ENCODE measurements around the gene RBMXL3.
"Not testable (repeated sequence)": the region's sequence is repeated elsewhere in the genome, so short reads cannot be mapped to it uniquely, and the experiment has no call there.

RBMXL3 gene

GRCh38 chrX:115189110-115189509, at the start of gene RBMXL3:
TSS of gene RBMXL3 (plus strand) at chrX:115189410. CDS start at chrX:115189442, 32 bp downstream.
- no peak for DNase-seq (ENCODE audit: low read depth)

GRCh38 chrX:115142057-115142456, 47.2 kb upstream of the RBMXL3 start:
- no peak for DNase-seq (ENCODE audit: low read depth)

- DNase-seq (ENCODE audit: low read depth) = peak; percentile 17
These were observed 42.0 kb upstream of the RBMXL3 start for GRCh38 chrX:115147220-115147619.

- DNase-seq (ENCODE audit: low read depth) = no peak
These were observed 16.0 kb upstream of the RBMXL3 start for GRCh38 chrX:115173181-115173580.

DNA sequence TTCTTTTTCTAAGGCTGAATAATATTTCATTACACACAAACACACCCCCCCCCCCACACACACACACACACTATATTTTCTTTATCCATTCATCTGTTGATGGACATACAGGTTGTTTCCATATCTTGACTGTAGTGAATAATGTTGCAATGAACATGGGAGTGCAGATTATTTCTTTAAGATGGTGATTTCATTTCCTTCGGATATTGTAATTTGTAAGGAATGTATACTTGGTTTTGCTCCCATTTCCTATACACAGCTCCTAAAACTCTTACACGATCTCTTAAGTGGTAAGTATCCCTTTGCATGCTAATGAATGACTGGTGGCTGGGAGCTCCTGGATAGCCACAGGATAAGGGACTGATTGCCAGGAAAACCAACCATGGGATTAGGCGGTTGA, 14.7 kb upstream of the RBMXL3 start:
- no peak for DNase-seq (ENCODE audit: low read depth)

DNA sequence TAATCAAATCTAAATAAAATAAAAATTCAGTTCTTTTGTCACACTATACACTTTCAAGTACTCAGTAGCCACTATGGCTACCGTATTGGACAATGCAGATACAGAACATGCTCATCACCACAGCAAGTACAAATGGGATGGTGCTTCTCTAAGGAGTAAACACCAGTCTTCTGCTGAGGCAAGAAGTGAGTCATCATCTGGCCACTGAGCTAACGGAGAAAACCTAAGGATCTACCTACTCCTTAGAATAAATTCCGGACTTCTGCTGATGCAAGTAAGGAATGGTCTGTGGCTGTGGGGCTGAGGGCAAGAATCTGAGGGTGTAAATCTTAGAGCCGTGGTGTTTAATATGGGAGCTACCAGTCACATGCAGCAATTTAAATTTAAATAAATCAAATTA, 11.3 kb upstream of the RBMXL3 start:
- no peak for DNase-seq (ENCODE audit: low read depth)

DNA sequence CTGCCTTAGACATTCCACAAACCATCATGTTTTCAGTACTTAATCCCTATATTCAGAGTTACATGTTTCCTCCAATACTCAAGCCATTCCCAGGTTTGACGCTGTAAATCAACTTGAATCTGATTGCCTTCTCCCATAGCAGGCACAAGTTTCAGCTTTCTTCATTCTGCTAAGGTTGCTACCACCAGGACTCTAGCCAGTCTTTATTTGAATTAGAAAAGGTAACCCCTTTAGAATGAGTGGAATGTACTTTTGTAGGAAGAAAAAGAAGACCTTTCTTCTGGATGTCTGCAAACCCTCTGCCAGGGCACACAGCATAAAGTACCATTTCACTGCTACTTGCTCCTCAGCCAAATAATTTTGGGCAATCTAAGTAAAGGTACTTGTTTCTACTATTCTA, 10.7 kb upstream of the RBMXL3 start:
- no peak for DNase-seq (ENCODE audit: low read depth)

DNA sequence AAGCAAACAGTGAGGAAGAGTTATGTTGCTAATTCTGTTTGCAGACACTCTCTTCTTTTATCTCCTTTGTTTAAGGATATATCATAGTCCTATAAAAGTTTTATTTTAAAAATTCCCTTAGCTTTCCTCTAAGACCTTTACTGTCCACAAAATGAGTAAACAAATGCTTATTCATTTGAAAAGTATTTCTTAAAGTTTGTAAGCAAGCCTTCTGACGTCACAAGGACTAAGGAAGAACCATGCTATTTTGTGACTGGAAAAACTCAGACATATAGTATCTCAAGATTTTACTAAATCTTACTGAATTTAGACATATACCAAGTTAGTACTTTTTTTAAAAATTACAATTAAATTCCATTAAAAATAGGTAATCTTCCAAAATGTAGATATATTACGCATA, 5.2 kb upstream of the RBMXL3 start:
- DNase-seq (ENCODE audit: low read depth) = no peak

- DNase-seq (ENCODE audit: low read depth) = no peak
These were observed 731 bp downstream of the RBMXL3 start for GRCh38 chrX:115189646-115190635.

- no peak for DNase-seq (ENCODE audit: low read depth)
These were observed 1.7 kb downstream of the RBMXL3 start for GRCh38 chrX:115190636-115191489.

DNA sequence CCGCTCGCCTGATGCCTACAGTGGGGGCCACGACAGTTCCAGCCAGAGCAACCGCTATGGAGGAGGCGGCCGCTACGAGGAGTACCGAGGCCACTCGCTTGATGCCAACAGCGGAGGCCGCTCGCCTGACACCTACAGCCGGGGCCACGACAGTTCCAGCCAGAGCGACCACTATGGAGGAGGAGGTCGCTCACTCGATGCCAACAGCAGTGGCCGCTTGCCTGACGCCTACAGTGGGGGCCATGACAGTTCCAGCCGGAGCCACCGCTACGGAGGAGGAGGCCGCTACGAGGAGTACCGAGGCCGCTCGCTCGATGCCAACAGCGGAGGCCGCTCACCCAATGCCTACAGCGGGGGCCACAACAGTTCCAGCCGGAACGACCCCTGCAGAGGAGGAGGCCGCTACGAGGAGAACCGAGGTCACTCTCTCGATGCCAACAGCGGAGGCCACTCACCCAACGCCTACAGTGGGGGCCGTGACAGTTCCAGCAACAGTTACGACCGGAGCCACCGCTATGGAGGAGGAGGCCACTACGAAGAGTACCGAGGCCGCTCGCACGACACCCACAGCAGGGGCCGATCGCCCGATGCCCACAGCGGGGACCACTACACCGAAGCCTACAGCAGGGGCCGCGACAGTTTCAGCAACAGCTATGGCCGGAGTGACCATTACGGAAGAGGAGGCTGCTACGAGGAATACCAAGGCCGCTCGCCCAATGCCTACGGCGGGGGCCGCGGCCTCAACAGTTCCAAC, 2.5 kb downstream of the RBMXL3 start:
- no peak for DNase-seq (ENCODE audit: low read depth)

DNA sequence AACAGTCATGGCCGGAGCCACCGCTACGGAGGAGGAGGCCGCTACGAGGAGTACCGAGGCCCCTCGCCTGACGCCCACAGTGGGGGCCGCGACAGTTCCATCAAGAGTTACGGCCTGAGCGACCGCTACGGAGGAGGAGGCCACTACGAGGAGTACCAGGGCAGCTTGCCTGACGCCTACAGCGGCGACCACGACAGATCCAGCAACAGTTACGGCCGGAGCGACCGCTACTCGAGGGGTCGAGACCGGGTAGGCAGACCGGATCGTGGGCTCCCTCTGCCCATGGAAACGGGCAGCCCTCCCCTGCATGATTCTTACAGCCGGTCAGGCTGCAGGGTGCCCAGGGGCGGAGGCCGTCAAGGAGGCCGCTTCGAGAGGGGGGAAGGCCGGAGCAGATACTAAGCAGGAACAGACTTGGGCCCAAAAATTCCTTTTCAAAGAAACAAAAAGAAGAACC, 3.1 kb downstream of the RBMXL3 start:
- no peak for DNase-seq (ENCODE audit: low read depth)

- DNase-seq (ENCODE audit: low read depth) = no peak
These were observed 14.8 kb downstream of the RBMXL3 start for GRCh38 chrX:115204040-115204439.

DNA sequence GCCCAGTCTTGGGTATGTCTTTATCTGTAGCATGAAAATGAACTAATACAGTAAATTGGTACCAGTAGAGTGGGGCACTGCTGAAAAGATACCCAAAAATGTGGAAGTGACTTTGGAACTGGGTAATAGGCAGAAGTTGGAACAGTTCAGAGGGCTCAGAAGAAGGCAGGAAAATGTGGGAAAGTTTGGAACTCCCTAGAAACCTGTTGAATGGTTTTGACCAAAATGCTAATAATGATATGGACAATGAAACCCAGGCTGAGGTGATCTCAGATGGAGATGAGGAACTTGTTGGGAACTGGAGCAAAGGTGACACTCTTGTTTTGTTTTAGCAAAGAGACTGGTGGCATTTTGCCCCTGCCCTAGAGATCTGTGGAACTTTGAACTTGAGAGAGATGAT, 20.3 kb downstream of the RBMXL3 start:
- not testable (repeated sequence) for DNase-seq (ENCODE audit: low read depth)

GRCh38 chrX:115214151-115214550, 24.9 kb downstream of the RBMXL3 start:
- DNase-seq (ENCODE audit: low read depth) = no peak

DNA sequence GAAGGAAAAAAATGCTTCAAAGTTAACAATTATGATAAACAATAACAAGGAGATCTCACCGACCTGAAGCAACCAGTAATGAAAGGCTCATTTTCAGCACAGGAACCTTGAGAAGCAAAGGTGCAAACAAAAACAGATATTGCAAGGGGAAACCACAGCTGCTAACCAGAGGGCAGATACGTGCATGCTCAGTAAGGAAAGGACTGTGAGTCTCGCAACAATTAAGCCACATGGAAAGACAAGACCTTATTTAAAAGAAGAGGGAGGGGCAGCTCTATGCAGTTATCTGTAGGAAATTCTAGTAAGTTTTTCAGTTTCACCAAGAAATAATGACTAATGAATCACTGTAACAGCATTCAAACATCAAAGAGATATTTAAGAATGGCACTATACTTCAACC, 25.4 kb downstream of the RBMXL3 start:
- DNase-seq (ENCODE audit: low read depth) = no peak

- DNase-seq (ENCODE audit: low read depth) = not testable (repeated sequence)
These were observed 28.1 kb downstream of the RBMXL3 start for GRCh38 chrX:115217346-115217745.

DNA sequence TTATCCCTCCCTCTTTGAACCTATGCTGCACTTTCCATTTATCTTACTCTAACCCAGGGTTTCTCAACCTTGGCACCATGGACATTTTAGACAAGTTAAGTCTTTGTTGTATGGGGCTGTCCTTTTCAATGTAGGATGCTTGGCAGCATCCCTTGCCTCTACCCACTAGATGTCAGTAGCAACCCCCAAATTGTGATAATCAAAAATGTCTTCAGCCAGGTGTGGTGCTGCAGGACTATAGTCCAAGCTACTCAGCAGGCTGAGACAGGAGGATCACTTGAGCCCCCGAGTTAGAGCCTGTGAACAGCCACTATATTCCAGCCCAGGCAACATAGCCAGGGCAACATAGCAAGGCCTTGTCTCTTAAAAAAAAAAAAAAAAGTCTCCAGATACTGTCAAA, 37.7 kb downstream of the RBMXL3 start:
- DNase-seq (ENCODE audit: low read depth) = peak; percentile 10

DNA sequence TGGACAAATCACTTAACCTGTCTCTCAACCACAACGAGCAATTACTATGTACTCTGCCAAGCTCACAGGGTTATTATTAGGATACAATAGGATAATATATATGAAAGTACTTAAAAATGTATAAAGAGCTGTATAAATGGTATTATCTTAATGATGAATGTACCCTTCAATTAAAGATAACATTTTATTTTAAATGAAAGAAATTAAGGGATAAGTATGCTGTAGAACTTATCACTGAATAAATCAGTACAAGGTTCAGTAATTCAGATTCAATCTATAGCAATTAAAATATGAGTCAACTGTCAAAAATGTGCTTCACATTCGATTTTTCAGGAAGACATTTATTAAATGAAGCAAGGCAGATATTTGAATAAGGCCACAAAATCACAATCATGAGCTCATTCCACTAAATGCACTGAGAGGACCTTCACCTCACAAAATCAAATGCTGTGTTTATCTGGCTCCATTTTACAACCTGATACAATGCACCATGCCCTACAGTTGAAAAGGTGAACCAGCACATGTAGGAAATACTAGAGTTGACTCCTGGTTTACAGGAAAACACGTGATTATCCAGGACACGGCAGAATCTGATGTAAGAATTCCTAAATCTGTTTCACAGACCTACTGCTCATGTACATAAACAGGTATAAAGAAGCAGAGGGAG, 40.3 kb downstream of the RBMXL3 start:
- DNase-seq (ENCODE audit: low read depth) = no peak

- DNase-seq (ENCODE audit: low read depth) = no peak
These were observed 43.8 kb downstream of the RBMXL3 start for GRCh38 chrX:115232933-115233496.

All from fibroblast of the conjunctiva (primary cell).